Endodermal cell (in vitro differentiated cells): ENCODE measurements around the gene RHOT1. TPM values are rescaled to one million over a fixed set of nuclear protein-coding genes. Genes with fewer than 3 reads are reported as not detected.

ENCODE experiments used
- DNase-seq: peaks from one replicate; pipeline ENCODE4 v3.0.0-alpha.2; 2017
- H3K27ac ChIP-seq: 2 replicates; pipeline ENCODE4 v1.5.1; 2013; ENCODE audit warnings: mild to moderate bottlenecking, low read depth, low read length, moderate library complexity
- H3K27me3 ChIP-seq: 2 replicates; pipeline ENCODE4 v1.6.1; 2013; ENCODE audit warnings: mild to moderate bottlenecking, low read length, moderate library complexity; ENCODE audit not compliant: insufficient read depth, control insufficient read depth, poor library complexity, severe bottlenecking
- H3K36me3 ChIP-seq: 2 replicates; pipeline ENCODE4 v1.7.0; 2013; ENCODE audit warnings: mild to moderate bottlenecking, low read length, moderate library complexity; ENCODE audit not compliant: control insufficient read depth, insufficient read depth
- H3K4me1 ChIP-seq: one replicate; pipeline ENCODE4 v1.7.0; 2013; ENCODE audit warnings: low read length; ENCODE audit not compliant: control insufficient read depth, insufficient read depth
- H3K4me3 ChIP-seq: 2 replicates; pipeline ENCODE4 v1.5.1; 2013; ENCODE audit warnings: mild to moderate bottlenecking, low read length, moderate library complexity
- H3K9ac ChIP-seq: 2 replicates; pipeline ENCODE4 v1.6.1; 2013; ENCODE audit warnings: mild to moderate bottlenecking, low read length, moderate library complexity; ENCODE audit not compliant: poor library complexity, severe bottlenecking; ENCODE audit errors: extremely low read depth
- H3K9me3 ChIP-seq: 2 replicates; pipeline ENCODE4 v1.6.1; 2013; ENCODE audit warnings: mild to moderate bottlenecking, low read length, moderate library complexity; ENCODE audit not compliant: control insufficient read depth
- H3K27ac Mint-ChIP-seq: 2 replicates; pipeline ENCODE4 v1.8.0; 2020; ENCODE audit warnings: mixed read lengths
- H3K27me3 Mint-ChIP-seq: 2 replicates; pipeline ENCODE4 v1.8.0; 2021; ENCODE audit warnings: mild to moderate bottlenecking, mixed read lengths; ENCODE audit not compliant: insufficient read depth
- H3K36me3 Mint-ChIP-seq: 2 replicates; pipeline ENCODE4 v1.8.0; 2020; ENCODE audit warnings: low read depth, mixed read lengths
- H3K4me1 Mint-ChIP-seq: 2 replicates; pipeline ENCODE4 v1.8.0; 2020; ENCODE audit warnings: mixed read lengths
- H3K4me3 Mint-ChIP-seq: 2 replicates; pipeline ENCODE4 v1.8.0; 2020; ENCODE audit warnings: mild to moderate bottlenecking, moderate library complexity, mixed read lengths
- H3K9me3 Mint-ChIP-seq: 2 replicates; pipeline ENCODE4 v1.8.0; 2020; ENCODE audit warnings: mild to moderate bottlenecking, mixed read lengths
- WGBS, 2 experiments: methylation state at CpG; one replicate each; pipeline versions ENCODE4 v1.1.5 to v1.1.7; 2013; ENCODE audit warnings: missing lambda C conversion rate in 2 of 2, mixed read lengths in 1 of 2; ENCODE audit not compliant: insufficient coverage in 1 of 2, insufficient read length in 1 of 2; 5-methylcytosine and 5-hydroxymethylcytosine counted together
- total RNA-seq, 2 donors: library from RNA; stranded (reverse); fragmentation: NEBNext Ultra II Directional in 1 of 2; extraction: Animal tissue kit (Norgen Biotek cat#: 25700) in 1 of 2; gene quantifications; 2 replicates in 1 of 2; 3 replicates in 1 of 2; pipeline ENCODE4 v1.2.1, GENCODE V29; 2021
- TF ChIP-seq, protein P1 (sequence below): fragments of 200-600 bp; sonication (generic); conservative IDR thresholded peaks from 2 replicates; pipeline ENCODE4 v1.5.0; 2021; ENCODE audit warnings: antibody characterized with exemption, mild to moderate bottlenecking

RHOT1 gene
- total RNA-seq, 2 donors from 2014 or later, result 30.0 to 35.7 TPM

GRCh38 chr17:32197987-32198386, 55.7 kb downstream of the RHOT1 start:
- TF ChIP-seq, protein P1, sequence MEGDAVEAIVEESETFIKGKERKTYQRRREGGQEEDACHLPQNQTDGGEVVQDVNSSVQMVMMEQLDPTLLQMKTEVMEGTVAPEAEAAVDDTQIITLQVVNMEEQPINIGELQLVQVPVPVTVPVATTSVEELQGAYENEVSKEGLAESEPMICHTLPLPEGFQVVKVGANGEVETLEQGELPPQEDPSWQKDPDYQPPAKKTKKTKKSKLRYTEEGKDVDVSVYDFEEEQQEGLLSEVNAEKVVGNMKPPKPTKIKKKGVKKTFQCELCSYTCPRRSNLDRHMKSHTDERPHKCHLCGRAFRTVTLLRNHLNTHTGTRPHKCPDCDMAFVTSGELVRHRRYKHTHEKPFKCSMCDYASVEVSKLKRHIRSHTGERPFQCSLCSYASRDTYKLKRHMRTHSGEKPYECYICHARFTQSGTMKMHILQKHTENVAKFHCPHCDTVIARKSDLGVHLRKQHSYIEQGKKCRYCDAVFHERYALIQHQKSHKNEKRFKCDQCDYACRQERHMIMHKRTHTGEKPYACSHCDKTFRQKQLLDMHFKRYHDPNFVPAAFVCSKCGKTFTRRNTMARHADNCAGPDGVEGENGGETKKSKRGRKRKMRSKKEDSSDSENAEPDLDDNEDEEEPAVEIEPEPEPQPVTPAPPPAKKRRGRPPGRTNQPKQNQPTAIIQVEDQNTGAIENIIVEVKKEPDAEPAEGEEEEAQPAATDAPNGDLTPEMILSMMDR, result no peak

GRCh38 chr17:32206861-32207260, 64.6 kb downstream of the RHOT1 start:
- Mint-ChIP-seq H3K4me1 (peaks cover 6% of the 10 kb centered on the region), H3K27me3 (no peaks in the 10 kb centered on the region), H3K27ac (no peak overlapping the region), H3K4me3 (no peak overlapping the region), H3K36me3 (peaks cover 32% of the 10 kb centered on the region), H3K9me3 (no peaks in the 10 kb centered on the region)
- no peaks in the 10 kb centered on the region for H3K27me3 ChIP-seq
- peaks cover 3% of the 10 kb centered on the region for H3K4me1 ChIP-seq
- 100% methylated on average over 2 of the region's 2 CpGs; no CpG with 5 or more reads in 1 of the 2 experiments for WGBS, 2 experiments
- H3K27ac ChIP-seq, result no peak overlapping the region
- no peak for DNase-seq
- TF ChIP-seq, protein P1, result no peak
- H3K9ac ChIP-seq, result no peak overlapping the region
- H3K9me3 ChIP-seq, result no peaks in the 10 kb centered on the region
- peaks cover 53% of the 10 kb centered on the region for H3K36me3 ChIP-seq
- H3K4me3 ChIP-seq, result no peak overlapping the region

More at GRCh38 chr17:32197987-32198386, 55.7 kb downstream of the RHOT1 start:
- Mint-ChIP-seq H3K36me3 (peaks cover 61% of the 10 kb centered on the region), H3K27ac (no peak overlapping the region), H3K4me3 (no peak overlapping the region), H3K9me3 (no peaks in the 10 kb centered on the region), H3K4me1 (no peaks in the 10 kb centered on the region), H3K27me3 (no peaks in the 10 kb centered on the region)
- DNase-seq, result no peak
- Histone ChIP-seq H3K9ac (no peak overlapping the region), H3K27me3 (no peaks in the 10 kb centered on the region), H3K36me3 (peaks cover 65% of the 10 kb centered on the region), H3K27ac (no peak overlapping the region), H3K9me3 (no peaks in the 10 kb centered on the region), H3K4me3 (no peak overlapping the region), H3K4me1 (no peaks in the 10 kb centered on the region)
- 91 to 92% methylated on average over 1 of the region's 1 CpG for WGBS, 2 experiments

GRCh38 chr17:32208436-32208835, 66.1 kb downstream of the RHOT1 start:
- TF ChIP-seq, protein P1, result no peak
- no peak for DNase-seq
- Histone ChIP-seq H3K27me3 (no peaks in the 10 kb centered on the region), H3K36me3 (peaks cover 57% of the 10 kb centered on the region), H3K9ac (no peak overlapping the region), H3K4me3 (no peak overlapping the region), H3K4me1 (peaks cover 3% of the 10 kb centered on the region), H3K9me3 (no peaks in the 10 kb centered on the region), H3K27ac (no peak overlapping the region)
- peaks cover 6% of the 10 kb centered on the region for H3K4me1 Mint-ChIP-seq
- H3K4me3 Mint-ChIP-seq, result no peak overlapping the region
- no peak overlapping the region for H3K27ac Mint-ChIP-seq
- peaks cover 27% of the 10 kb centered on the region for H3K36me3 Mint-ChIP-seq
- no peaks in the 10 kb centered on the region for H3K27me3 Mint-ChIP-seq
- H3K9me3 Mint-ChIP-seq, result no peaks in the 10 kb centered on the region
